LNCAP (cell line): ENCODE data around the gene ADTRP.

ENCODE experiments used
- CTCF ChIP-seq: fragments of 450-650 bp; IDR thresholded peaks from 2 replicates; pipeline ENCODE4 v1.5.1; 2017; ENCODE audit warnings: mild to moderate bottlenecking

The ADTRP gene

DNA sequence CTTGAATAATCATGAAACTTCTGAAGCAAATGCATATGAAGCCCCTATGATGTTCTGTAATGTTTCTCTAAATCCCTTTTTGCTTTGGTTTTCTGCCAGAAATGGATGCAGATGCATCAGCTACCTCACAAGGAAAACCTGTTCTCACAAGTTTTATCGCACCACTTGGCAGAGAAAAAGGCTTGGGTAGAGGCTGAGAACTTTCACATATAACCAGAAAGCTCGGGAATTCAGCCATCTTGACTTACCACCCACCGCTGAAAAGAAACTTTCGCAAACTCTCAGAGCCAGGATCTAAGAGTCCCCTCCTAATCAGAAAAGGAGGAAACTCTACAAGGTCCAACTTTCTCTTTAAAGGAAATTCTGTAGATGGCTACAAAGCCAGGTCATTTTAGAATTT lies 36.2 kb upstream of the ADTRP start:
- no peak for TF ChIP-seq CTCF

DNA sequence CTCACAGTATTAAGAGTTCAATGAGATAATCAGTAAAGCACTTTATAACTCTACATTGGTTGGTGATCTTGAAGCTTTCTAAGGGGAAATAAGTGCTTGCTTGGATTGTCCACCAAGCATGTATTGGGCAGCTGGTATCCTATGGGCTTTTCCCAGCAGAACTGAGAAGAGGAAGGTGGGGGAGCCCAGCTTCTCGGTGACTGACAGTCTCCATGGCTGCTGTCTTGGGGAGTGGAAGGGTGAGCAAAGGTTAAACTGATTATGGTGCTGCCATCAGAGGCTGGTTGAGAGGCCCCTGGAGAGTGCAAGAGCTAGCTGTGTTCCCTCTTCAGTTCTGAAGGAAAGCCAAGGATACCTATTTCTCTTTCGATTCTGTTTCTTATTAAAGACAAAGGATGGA lies 35.5 kb upstream of the ADTRP start:
- no peak for TF ChIP-seq CTCF

DNA sequence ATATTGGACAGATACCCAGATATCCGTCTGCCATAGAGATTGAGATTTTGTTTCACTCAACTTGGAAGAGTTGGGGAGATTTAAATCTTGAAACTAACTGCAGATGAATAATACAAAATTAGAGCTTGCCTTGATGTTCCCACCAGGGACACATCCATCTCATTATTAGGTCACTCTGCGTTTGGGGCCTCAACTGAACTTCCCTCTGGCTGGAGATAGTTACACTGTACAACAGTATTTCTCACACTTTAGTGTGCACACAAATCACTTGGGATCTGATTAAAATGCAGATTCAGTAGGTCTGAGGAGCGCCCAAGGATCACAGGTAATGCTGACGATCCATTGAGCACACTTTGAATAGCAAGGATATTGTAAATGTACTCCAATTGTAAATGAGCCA lies 35.0 kb upstream of the ADTRP start:
- TF ChIP-seq CTCF: no peak

DNA sequence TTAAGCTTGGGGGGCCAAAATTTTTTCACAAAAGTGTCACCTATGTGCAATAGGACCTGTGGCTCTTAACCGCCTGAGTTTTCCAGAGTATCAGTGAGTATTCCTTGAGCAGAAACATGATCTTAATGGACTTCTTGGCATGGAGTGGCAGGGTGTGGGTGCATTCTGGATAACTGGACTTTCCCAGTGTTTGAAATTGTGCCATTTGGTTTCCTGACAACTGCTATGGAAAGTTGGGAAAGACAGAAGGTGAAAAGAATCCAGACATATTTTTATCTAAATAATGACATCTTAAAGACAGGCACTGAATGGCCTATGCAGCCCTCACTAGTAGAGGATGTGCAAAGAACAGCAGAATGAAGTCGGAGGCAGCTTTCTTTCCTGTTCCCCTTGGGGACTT lies 34.3 kb upstream of the ADTRP start:
- TF ChIP-seq CTCF: no peak

GRCh38 chr6:11812439-11812838 lies 33.8 kb upstream of the ADTRP start:
- TF ChIP-seq CTCF: no peak

DNA sequence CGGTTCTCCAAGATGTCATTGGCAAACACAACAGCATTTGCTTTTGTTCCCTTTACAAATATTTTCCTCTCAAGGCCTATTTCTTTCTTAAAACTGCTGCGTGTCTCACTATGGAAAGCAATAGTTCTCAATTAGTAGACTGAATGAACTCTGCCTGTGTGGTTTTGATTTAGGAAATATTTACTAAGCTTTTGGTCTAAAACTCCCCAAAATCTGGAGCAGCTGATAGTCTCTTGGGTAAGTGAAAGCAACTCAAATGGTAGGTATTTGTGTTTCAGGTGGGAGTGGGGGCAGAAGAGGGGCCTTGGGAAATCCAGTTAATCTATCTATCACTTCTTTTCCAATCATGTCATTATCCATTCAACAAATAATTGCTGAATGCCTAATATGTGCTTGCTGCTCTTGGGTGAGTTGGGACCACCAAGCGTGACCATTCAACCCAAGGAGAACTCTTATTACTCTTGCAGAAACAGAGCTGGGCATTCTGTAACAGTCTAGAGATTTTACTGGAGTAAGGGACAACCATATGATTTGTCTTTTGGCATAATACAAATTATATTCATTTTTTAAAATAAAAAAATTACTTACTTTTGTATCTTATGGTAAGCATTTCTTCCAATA lies 33.2 kb upstream of the ADTRP start:
- no peak for TF ChIP-seq CTCF

GRCh38 chr6:11810854-11811643 lies 32.4 kb upstream of the ADTRP start:
- TF ChIP-seq CTCF: no peak
